NCI-H748 (cell line): ENCODE measurements around the gene TAT.
"Not testable (repeated sequence)": the region's sequence is repeated elsewhere in the genome, so short reads cannot be mapped to it uniquely, and the experiment has no call there.

Experiments
- DNase-seq: peaks from one replicate; lab custom pipeline; 2025; ENCODE audit not compliant: unreplicated experiment; lab: John Stamatoyannopoulos, UW

TAT gene

GRCh38 chr16:71576971-71577370 lies at the start of gene TAT:
Gene TAT (minus strand): TSS chr16:71577092. CDS start chr16:71576415, 677 bp downstream.
- no peak for DNase-seq

GRCh38 chr16:71626018-71626857 lies 49.3 kb upstream of the TAT start, which contains the start of gene MARVELD3:
Gene MARVELD3 (plus strand): TSS chr16:71626184. CDS start chr16:71626230, 46 bp downstream.
- peak; percentile 71 for DNase-seq

- DNase-seq = no peak
Measured at GRCh38 chr16:71625113-71625850, 48.4 kb upstream of the TAT start.

- no peak for DNase-seq
Measured at GRCh38 chr16:71623597-71623996, 46.7 kb upstream of the TAT start.

GRCh38 chr16:71622088-71622487 lies 45.2 kb upstream of the TAT start:
- no peak for DNase-seq

GRCh38 chr16:71618429-71618828 lies 41.5 kb upstream of the TAT start:
- DNase-seq = no peak

GRCh38 chr16:71614956-71615355 lies 38.1 kb upstream of the TAT start:
- not testable (repeated sequence) for DNase-seq

GRCh38 chr16:71610936-71611871 lies 34.3 kb upstream of the TAT start:
- DNase-seq = peak; percentile 57

GRCh38 chr16:71610447-71610846 lies 33.6 kb upstream of the TAT start:
- no peak for DNase-seq

- no peak for DNase-seq
Measured at GRCh38 chr16:71609066-71609465, 32.2 kb upstream of the TAT start.

- no peak for DNase-seq
Measured at GRCh38 chr16:71600822-71601221, 23.9 kb upstream of the TAT start.

GRCh38 chr16:71598426-71598825 lies 21.5 kb upstream of the TAT start:
- DNase-seq = not testable (repeated sequence)

- not testable (repeated sequence) for DNase-seq
Measured at GRCh38 chr16:71595340-71595826, 18.5 kb upstream of the TAT start.

GRCh38 chr16:71594000-71594646 lies 17.2 kb upstream of the TAT start:
- DNase-seq = no peak

GRCh38 chr16:71593048-71593999 lies 16.4 kb upstream of the TAT start:
- no peak for DNase-seq

- DNase-seq = no peak
Measured at GRCh38 chr16:71591917-71592316, 15.0 kb upstream of the TAT start.

- DNase-seq = no peak
Measured at GRCh38 chr16:71590584-71590983, 13.7 kb upstream of the TAT start.

- DNase-seq = not testable (repeated sequence)
Measured at GRCh38 chr16:71590071-71590470, 13.2 kb upstream of the TAT start.

GRCh38 chr16:71589334-71589733 lies 12.4 kb upstream of the TAT start:
- not testable (repeated sequence) for DNase-seq
